GM23338 (cell line): ENCODE measurements around the gene TAS2R10. TPM values are rescaled to one million over a fixed set of nuclear protein-coding genes. Genes with fewer than 3 reads are reported as not detected.

ENCODE experiments used
- ATAC-seq: fragments of 200-7000 bp; cut with Tn5 transposase; 3 replicates; pipeline ENCODE4 v1.9.1; 2020
- DNase-seq: peaks from one replicate; pipeline ENCODE4 v3.0.0-alpha.2; 2015; ENCODE audit warnings: low spot score
- H2AFZ ChIP-seq: fragments of 200-600 bp; sonication (generic); 2 replicates; pipeline ENCODE4 v1.8.0; 2016; ENCODE audit warnings: antibody characterized with exemption, mild to moderate bottlenecking, moderate library complexity
- H3F3A ChIP-seq: fragments of 200-600 bp; sonication (generic); replicated peaks from 2 replicates; pipeline ENCODE4 v1.8.0; 2017; ENCODE audit warnings: antibody characterized with exemption, mixed run types, low read depth
- H3K27ac ChIP-seq: fragments of 200-600 bp; sonication (generic); 2 replicates; pipeline ENCODE4 v1.6.1; 2016; ENCODE audit warnings: low read depth
- H3K27me3 ChIP-seq: fragments of 200-600 bp; sonication (generic); 2 replicates; pipeline ENCODE4 v1.8.0; 2016; ENCODE audit warnings: mild to moderate bottlenecking, mixed run types, moderate library complexity; ENCODE audit not compliant: insufficient read depth
- H3K36me3 ChIP-seq: fragments of 200-600 bp; sonication (generic); 2 replicates; pipeline ENCODE4 v1.8.0; 2016; ENCODE audit warnings: mild to moderate bottlenecking; ENCODE audit not compliant: insufficient read depth
- H3K4me1 ChIP-seq: fragments of 200-600 bp; sonication (generic); 2 replicates; pipeline ENCODE4 v1.8.0; 2016; ENCODE audit warnings: mild to moderate bottlenecking, moderate library complexity; ENCODE audit not compliant: insufficient read depth
- H3K4me2 ChIP-seq: fragments of 200-600 bp; sonication (generic); 2 replicates; pipeline ENCODE4 v1.7.1; 2017; ENCODE audit warnings: mixed run types
- H3K4me3 ChIP-seq: fragments of 200-600 bp; sonication (generic); 2 replicates; pipeline ENCODE4 v1.6.1; 2016; ENCODE audit warnings: mixed run types
- H3K79me2 ChIP-seq: fragments of 200-600 bp; sonication (generic); replicated peaks from 2 replicates; pipeline ENCODE4 v1.8.0; 2017; ENCODE audit warnings: mild to moderate bottlenecking; ENCODE audit not compliant: insufficient read depth
- H3K9me2 ChIP-seq: fragments of 200-600 bp; sonication (generic); 2 replicates; pipeline ENCODE4 v1.8.0; 2017; ENCODE audit not compliant: insufficient read depth
- H4K20me1 ChIP-seq: fragments of 200-600 bp; sonication (generic); replicated peaks from 2 replicates; pipeline ENCODE4 v1.8.0; 2017; ENCODE audit warnings: mild to moderate bottlenecking; ENCODE audit not compliant: insufficient read depth
- H3K27ac Mint-ChIP-seq: 2 replicates; pipeline ENCODE4 v1.8.0; 2020; ENCODE audit warnings: inconsistent platforms, mild to moderate bottlenecking, moderate library complexity, mixed read lengths
- H3K27me3 Mint-ChIP-seq: 3 replicates; pipeline ENCODE4 v1.8.0; 2022; ENCODE audit warnings: low read depth, mild to moderate bottlenecking, moderate library complexity, mixed read lengths, inconsistent platforms; ENCODE audit not compliant: insufficient read depth, poor library complexity
- H3K36me3 Mint-ChIP-seq: 3 replicates; pipeline ENCODE4 v1.8.0; 2021; ENCODE audit warnings: low read depth, mild to moderate bottlenecking, inconsistent platforms, moderate library complexity, mixed read lengths
- H3K4me1 Mint-ChIP-seq: 3 replicates; pipeline ENCODE4 v1.8.0; 2020; ENCODE audit warnings: mild to moderate bottlenecking, inconsistent platforms, mixed read lengths
- H3K4me3 Mint-ChIP-seq: 3 replicates; pipeline ENCODE4 v1.8.0; 2021; ENCODE audit warnings: moderate library complexity, mild to moderate bottlenecking, inconsistent platforms, mixed read lengths
- H3K9me3 Mint-ChIP-seq: 3 replicates; pipeline ENCODE4 v1.8.0; 2020; ENCODE audit warnings: moderate library complexity, mild to moderate bottlenecking, inconsistent platforms, mixed read lengths
- CREB1 ChIP-seq: fragments of 250-450 bp; sonication (Bioruptor Pico); IDR thresholded peaks from 2 replicates; pipeline ENCODE4 v1.5.0; 2020; ENCODE audit warnings: low read depth, mild to moderate bottlenecking, moderate library complexity
- ETS1 ChIP-seq: IDR thresholded peaks from 2 replicates; pipeline ENCODE4 v1.6.1; 2016; ENCODE audit warnings: antibody characterized with exemption
- EZH2 ChIP-seq: fragments of 200-600 bp; sonication (generic); IDR thresholded peaks from one replicate; pipeline ENCODE4 v1.8.0; 2017; ENCODE audit warnings: antibody characterized with exemption, mild to moderate bottlenecking, low read depth; ENCODE audit not compliant: unreplicated experiment
- EZH2phosphoT487 ChIP-seq: fragments of 200-600 bp; sonication (generic); IDR thresholded peaks from one replicate; pipeline ENCODE4 v1.8.1; 2018; ENCODE audit warnings: antibody characterized with exemption; ENCODE audit not compliant: unreplicated experiment
- NANOG ChIP-seq: IDR thresholded peaks from 2 replicates; pipeline ENCODE4 v1.6.1; 2016; ENCODE audit warnings: antibody characterized with exemption, borderline replicate concordance
- POLR2AphosphoS5 ChIP-seq: IDR thresholded peaks from 2 replicates; pipeline ENCODE4 v1.6.1; 2016; ENCODE audit warnings: antibody characterized with exemption, low read depth
- REST ChIP-seq: IDR thresholded peaks from one replicate; pipeline ENCODE4 v1.6.1; 2018; ENCODE audit warnings: antibody characterized with exemption; ENCODE audit not compliant: unreplicated experiment
- STAT1 ChIP-seq: IDR thresholded peaks from one replicate; pipeline ENCODE4 v1.6.1; 2016; ENCODE audit warnings: antibody characterized with exemption; ENCODE audit not compliant: unreplicated experiment
- ZNF462 ChIP-seq: fragments of 250-450 bp; sonication (Bioruptor Pico); IDR thresholded peaks from 2 replicates; pipeline ENCODE4 v1.5.0; 2020; ENCODE audit warnings: mild to moderate bottlenecking, moderate library complexity
- polyA plus RNA-seq: library from polyadenylated mRNA; unstranded; fragments of >200 nt; fragmentation: Nextera tagmentation; extraction: Ambion mirVana; gene quantifications from 2 replicates; pipeline ENCODE4 v1.2.1, GENCODE V29; 2016
- total RNA-seq: library from RNA; depleted of rRNA; stranded (reverse); fragments of >200 nt; shearing (Covaris generic); gene quantifications from 2 replicates; pipeline ENCODE4 v1.2.3, GENCODE V29; 2014

The TAS2R10 gene
- total and polyA plus RNA-seq, 2 experiments from 2014 or later = 0.66 to 1.1 TPM

- TF ChIP-seq STAT1 (no peak), REST (no peak)
- Histone ChIP-seq H3K4me2 (no peak overlapping the region), H3K79me2 (no peaks in the 10 kb centered on the region), H3K27me3 (no peaks in the 10 kb centered on the region), H3F3A (no peaks in the 10 kb centered on the region), H3K36me3 (no peaks in the 10 kb centered on the region), H2AFZ (no peak overlapping the region), H4K20me1 (no peaks in the 10 kb centered on the region), H3K4me1 (0 out of 2 replicates have a peak, but pooled peaks cover 5% of the 10 kb centered on the region), H3K27ac (no peak overlapping the region), H3K4me3 (no peak overlapping the region), H3K9me2 (no peaks in the 10 kb centered on the region)
- Mint-ChIP-seq H3K27ac (no peak overlapping the region), H3K27me3 (no peaks in the 10 kb centered on the region), H3K36me3 (no peaks in the 10 kb centered on the region), H3K9me3 (no peaks in the 10 kb centered on the region), H3K4me3 (no peak overlapping the region), H3K4me1 (peaks cover 12% of the 10 kb centered on the region)
- DNase-seq (no peak), ATAC-seq (no peak)
These were observed 16.7 kb upstream of the TAS2R10 start for GRCh38 chr12:10842862-10843261.

GRCh38 chr12:10838461-10838860 lies 12.3 kb upstream of the TAS2R10 start:
- H3K4me2 ChIP-seq = no peak overlapping the region
- Mint-ChIP-seq H3K9me3 (no peaks in the 10 kb centered on the region), H3K27ac (no peak overlapping the region), H3K4me1 (peaks cover 3% of the 10 kb centered on the region; the same call in 2 of the 3 replicates), H3K4me3 (no peak overlapping the region), H3K36me3 (no peaks in the 10 kb centered on the region), H3K27me3 (no peaks in the 10 kb centered on the region)
- no peaks in the 10 kb centered on the region for H3K79me2 ChIP-seq
- H4K20me1 ChIP-seq = no peaks in the 10 kb centered on the region
- DNase-seq (no peak), ATAC-seq (no peak)
- H3K36me3 ChIP-seq = no peaks in the 10 kb centered on the region
- no peaks in the 10 kb centered on the region for H3K9me2 ChIP-seq
- H3K4me3 ChIP-seq = no peak overlapping the region
- no peaks in the 10 kb centered on the region for H3K27me3 ChIP-seq
- H2AFZ ChIP-seq = no peak overlapping the region
- no peaks in the 10 kb centered on the region for H3F3A ChIP-seq
- 0 out of 2 replicates have a peak, but pooled peaks cover under 1% of the 10 kb centered on the region for H3K4me1 ChIP-seq
- H3K27ac ChIP-seq = no peak overlapping the region
- TF ChIP-seq EZH2 = no peak
- no peak for TF ChIP-seq ZNF462 (CRISPR knock-in tag)
- TF ChIP-seq CREB1 = no peak
- TF ChIP-seq POLR2AphosphoS5 = no peak
- TF ChIP-seq NANOG = no peak
- TF ChIP-seq ETS1 = no peak
- no peak for TF ChIP-seq EZH2phosphoT487
